Measurements from ENCODE around the gene RNF11. TPM values are rescaled to one million over a fixed set of nuclear protein-coding genes. Genes with fewer than 3 reads are reported as not detected.
A peak's percentile ranks its signal among the peaks of the same experiment; 100 is the strongest.

RNF11 gene
- polyA plus RNA-seq (ENCODE audit: low read depth in 6 of 6): 10 to 100 TPM in 2 of 6 donors, 1 to 10 TPM in 4; 5.4 to 14.3 (median 8.3) TPM

- Mint-ChIP-seq H3K27me3 (no peaks in the 10 kb centered on the region), H3K4me3 (peak within 1 kb of the TSS in 7 of 8 donors; percentile 90 to 97 (median 95)), H3K4me1 (peaks cover 23 to 31% (median 31%) of the 10 kb centered on the region in 3 donors), H3K36me3 (no peaks in the 10 kb centered on the region), H3K27ac (peak within 1 kb of the TSS in 5 of 6 donors; percentile 97 to 99 (median 98)), H3K9me3 (no peaks in the 10 kb centered on the region)
- ATAC-seq (ENCODE audit: low read depth in 2 of 2) (peak; percentile 74 to 75), DNase-seq (peak; percentile 91)
These were observed at the start of gene RNF11 for GRCh38 chr1:51235673-51236530. RNF11 (plus strand) TSS chr1:51236273; CDS start chr1:51236757, 484 bp downstream.

DNA sequence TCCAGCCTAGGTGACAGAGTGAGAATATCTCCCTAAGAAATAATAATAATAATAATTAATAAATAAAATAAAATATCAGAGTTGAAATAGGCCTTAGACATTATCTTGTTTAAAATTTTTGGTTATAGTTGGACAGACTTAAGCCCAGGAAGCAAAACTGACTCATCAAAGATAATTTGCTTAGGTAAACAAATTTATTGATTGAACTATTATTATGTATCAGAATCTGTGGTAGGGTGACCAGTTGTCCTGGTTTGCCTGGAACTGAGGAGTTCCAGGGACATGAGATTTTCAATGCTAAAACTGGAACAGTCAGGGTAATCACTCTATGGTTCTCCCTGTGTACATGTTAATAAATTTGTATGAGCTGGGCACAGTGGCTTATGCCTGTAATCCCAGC lies 47.8 kb upstream of the RNF11 start:
- no peak for DNase-seq

GRCh38 chr1:51189421-51190073 lies 46.5 kb upstream of the RNF11 start:
- no peak for ATAC-seq (ENCODE audit: low read depth in 2 of 2)
- Mint-ChIP-seq H3K4me1 (no peaks in the 10 kb centered on the region), H3K27me3 (no peaks in the 10 kb centered on the region), H3K9me3 (no peaks in the 10 kb centered on the region), H3K36me3 (no peaks in the 10 kb centered on the region), H3K27ac (no peak overlapping the region), H3K4me3 (no peak overlapping the region)
- DNase-seq: peak; percentile 44

More for the DNA sequence above, 47.8 kb upstream of the RNF11 start:
- no peak overlapping the region for H3K27ac Mint-ChIP-seq
- ATAC-seq (ENCODE audit: low read depth in 2 of 2): no peak
- no peaks in the 10 kb centered on the region for H3K36me3 Mint-ChIP-seq
- no peaks in the 10 kb centered on the region for H3K4me1 Mint-ChIP-seq
- H3K9me3 Mint-ChIP-seq: no peaks in the 10 kb centered on the region
- H3K27me3 Mint-ChIP-seq: peaks cover 0 to 9% (median 0%) of the 10 kb centered on the region in 3 donors
- no peak overlapping the region for H3K4me3 Mint-ChIP-seq

DNA sequence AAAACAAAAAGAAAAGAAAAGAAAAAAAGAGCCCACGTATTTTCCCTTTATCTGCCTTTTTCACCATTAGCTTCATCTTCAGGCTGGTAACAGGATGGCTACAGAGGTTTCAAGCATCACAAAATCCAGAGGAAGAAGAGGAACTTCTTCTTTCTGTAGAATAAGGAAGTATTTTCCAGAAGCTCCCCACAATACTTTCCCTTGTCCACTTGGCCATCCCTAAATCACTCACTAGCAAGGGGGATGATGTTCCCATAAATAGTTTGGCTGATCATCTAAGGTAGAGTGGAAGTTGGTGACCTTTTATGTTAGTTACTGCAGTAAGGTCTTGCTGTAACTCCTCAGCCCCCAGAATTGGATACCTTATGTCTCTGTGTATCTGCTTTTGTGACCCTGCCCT lies 45.1 kb upstream of the RNF11 start:
- Mint-ChIP-seq H3K27me3 (peaks cover 0 to 2% (median under 1%) of the 10 kb centered on the region in 3 donors), H3K4me1 (no peaks in the 10 kb centered on the region), H3K9me3 (no peaks in the 10 kb centered on the region), H3K36me3 (no peaks in the 10 kb centered on the region), H3K4me3 (no peak overlapping the region), H3K27ac (no peak overlapping the region)
- no peak for ATAC-seq (ENCODE audit: low read depth in 2 of 2)
- DNase-seq: no peak

- peak in 1 of 2 donors; percentile 44 for ATAC-seq (ENCODE audit: low read depth in 2 of 2)
- DNase-seq: peak; percentile 24
- Mint-ChIP-seq H3K27ac (no peak overlapping the region), H3K4me3 (no peak overlapping the region), H3K27me3 (peaks cover 0 to 8% (median 4%) of the 10 kb centered on the region in 3 donors), H3K4me1 (no peaks in the 10 kb centered on the region), H3K9me3 (no peaks in the 10 kb centered on the region), H3K36me3 (no peaks in the 10 kb centered on the region)
These were observed 43.7 kb upstream of the RNF11 start for GRCh38 chr1:51192213-51192843.

DNA sequence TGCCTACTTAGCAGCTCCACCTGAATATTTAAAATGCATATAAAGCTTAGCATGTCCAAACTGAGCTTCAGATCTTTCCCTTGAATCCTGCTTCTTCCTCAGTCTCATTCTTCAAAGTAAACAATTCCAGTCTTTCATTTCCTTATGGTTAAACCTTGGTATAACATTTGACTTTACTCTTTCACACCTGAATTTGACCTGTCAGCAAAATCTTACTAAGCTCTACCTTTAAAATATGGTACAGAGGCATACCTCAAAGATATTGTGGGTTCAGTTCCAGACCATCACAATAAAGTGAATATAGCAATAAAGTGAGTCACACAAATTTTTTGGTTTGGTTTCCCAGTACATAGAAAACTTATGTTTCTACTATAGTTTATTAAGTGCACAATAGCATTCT lies 42.5 kb upstream of the RNF11 start:
- H3K4me1 Mint-ChIP-seq: no peaks in the 10 kb centered on the region
- H3K27me3 Mint-ChIP-seq: peaks cover 0 to 8% (median 4%) of the 10 kb centered on the region in 3 donors
- no peaks in the 10 kb centered on the region for H3K36me3 Mint-ChIP-seq
- no peak for DNase-seq
- no peak overlapping the region for H3K27ac Mint-ChIP-seq
- no peaks in the 10 kb centered on the region for H3K9me3 Mint-ChIP-seq
- ATAC-seq (ENCODE audit: low read depth in 2 of 2): no peak
- H3K4me3 Mint-ChIP-seq: no peak overlapping the region

DNA sequence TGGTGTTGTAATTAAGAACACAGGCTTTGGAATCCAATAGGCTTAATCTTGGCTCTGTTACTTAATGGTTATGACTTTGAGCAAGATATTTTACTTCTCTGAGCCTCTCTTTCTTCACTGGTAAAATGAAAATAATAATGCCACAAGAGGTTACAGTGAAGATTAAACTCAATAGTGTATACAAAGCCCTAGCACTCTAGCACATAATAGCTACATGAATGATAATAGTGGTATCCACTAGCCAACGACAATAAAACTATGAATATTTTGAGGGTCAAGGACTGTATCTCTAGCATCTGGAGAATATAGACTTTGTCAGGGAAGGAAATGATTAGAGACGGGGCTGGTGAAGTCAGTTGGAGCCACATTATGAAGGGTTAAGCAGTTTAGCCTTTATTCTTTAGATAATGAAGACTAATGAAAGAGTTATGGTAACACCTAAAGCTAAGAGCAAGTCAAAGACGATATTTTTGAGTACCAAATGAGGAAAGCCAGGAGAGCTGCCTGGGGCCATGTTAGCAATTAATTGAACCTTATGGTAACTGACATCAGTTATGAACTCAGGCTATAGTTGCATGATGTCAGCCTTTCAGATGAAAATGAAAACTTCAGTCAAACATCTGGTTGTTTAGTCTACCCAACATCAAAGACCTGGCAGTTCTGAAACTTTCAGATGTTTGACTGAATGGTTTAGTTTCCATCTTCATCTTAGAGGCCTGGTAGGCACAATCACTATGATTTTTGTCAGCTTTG lies 32.8 kb upstream of the RNF11 start:
- ATAC-seq (ENCODE audit: low read depth in 2 of 2) (no peak), DNase-seq (no peak)
- Mint-ChIP-seq H3K4me1 (no peaks in the 10 kb centered on the region), H3K9me3 (no peaks in the 10 kb centered on the region), H3K27me3 (no peaks in the 10 kb centered on the region), H3K36me3 (no peaks in the 10 kb centered on the region), H3K4me3 (no peak overlapping the region), H3K27ac (peak overlapping the region in 1 of 6 donors; percentile 2)

GRCh38 chr1:51203874-51204245 lies 32.2 kb upstream of the RNF11 start:
- no peak for ATAC-seq (ENCODE audit: low read depth in 2 of 2)
- Mint-ChIP-seq H3K9me3 (no peaks in the 10 kb centered on the region), H3K27me3 (no peaks in the 10 kb centered on the region), H3K4me3 (no peak overlapping the region), H3K4me1 (no peaks in the 10 kb centered on the region), H3K36me3 (no peaks in the 10 kb centered on the region), H3K27ac (no peak overlapping the region)
- DNase-seq: no peak

- DNase-seq: no peak
- Mint-ChIP-seq H3K9me3 (no peaks in the 10 kb centered on the region), H3K4me3 (no peak overlapping the region), H3K4me1 (no peaks in the 10 kb centered on the region), H3K27ac (peak overlapping the region in 1 of 6 donors; percentile 31), H3K36me3 (no peaks in the 10 kb centered on the region), H3K27me3 (no peaks in the 10 kb centered on the region)
- no peak for ATAC-seq (ENCODE audit: low read depth in 2 of 2)
These were observed 26.0 kb upstream of the RNF11 start for GRCh38 chr1:51210055-51210454.

DNA sequence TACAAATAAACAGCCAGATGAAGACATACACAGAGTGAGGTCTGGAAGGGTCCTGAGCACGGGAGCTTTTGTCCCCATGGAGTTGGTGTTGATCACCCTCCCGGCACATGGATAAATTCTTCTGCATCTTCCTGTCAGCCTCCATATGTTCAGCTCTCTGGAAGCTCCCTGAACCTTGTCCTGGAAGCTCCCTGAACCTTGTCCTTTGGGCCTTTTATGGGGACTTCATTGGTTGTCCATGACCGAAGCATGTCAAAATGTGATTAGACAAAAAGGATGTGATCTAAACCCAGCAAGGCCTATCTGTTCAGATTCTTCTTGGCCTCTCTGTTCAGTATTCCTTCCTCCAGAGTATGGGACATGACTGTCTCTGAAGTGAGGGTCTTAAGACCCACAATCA lies 25.4 kb upstream of the RNF11 start:
- no peak overlapping the region for H3K27ac Mint-ChIP-seq
- no peak overlapping the region for H3K4me3 Mint-ChIP-seq
- ATAC-seq (ENCODE audit: low read depth in 2 of 2) (no peak), DNase-seq (no peak)
- H3K4me1 Mint-ChIP-seq: no peaks in the 10 kb centered on the region
- no peaks in the 10 kb centered on the region for H3K9me3 Mint-ChIP-seq
- H3K36me3 Mint-ChIP-seq: no peaks in the 10 kb centered on the region
- no peaks in the 10 kb centered on the region for H3K27me3 Mint-ChIP-seq

- Mint-ChIP-seq H3K27me3 (no peaks in the 10 kb centered on the region), H3K36me3 (no peaks in the 10 kb centered on the region), H3K4me1 (no peaks in the 10 kb centered on the region), H3K4me3 (no peak overlapping the region), H3K9me3 (no peaks in the 10 kb centered on the region), H3K27ac (no peak overlapping the region)
- ATAC-seq (ENCODE audit: low read depth in 2 of 2) (no peak), DNase-seq (no peak)
These were observed 21.4 kb upstream of the RNF11 start for GRCh38 chr1:51214615-51215131.

DNA sequence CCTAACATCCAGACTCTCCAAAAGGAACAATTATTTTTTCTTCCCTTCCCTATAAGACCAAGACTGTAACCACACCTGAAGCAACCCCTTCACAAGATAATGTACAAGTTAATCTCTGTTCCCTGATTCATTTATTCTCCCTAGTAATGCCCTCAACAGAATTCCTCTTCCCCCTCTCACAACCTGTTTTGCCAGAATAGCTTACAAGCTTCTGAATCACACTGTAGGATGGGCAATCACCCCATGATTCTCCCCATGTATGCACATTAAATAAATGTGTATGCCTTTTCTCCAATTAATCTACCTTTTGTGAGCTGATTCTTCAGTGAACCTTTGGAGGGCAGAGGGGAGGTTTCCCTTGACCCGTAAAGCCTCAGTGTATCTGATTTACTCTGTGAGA lies 20.9 kb upstream of the RNF11 start:
- no peaks in the 10 kb centered on the region for H3K27me3 Mint-ChIP-seq
- ATAC-seq (ENCODE audit: low read depth in 2 of 2) (no peak), DNase-seq (no peak)
- no peaks in the 10 kb centered on the region for H3K4me1 Mint-ChIP-seq
- H3K9me3 Mint-ChIP-seq: no peaks in the 10 kb centered on the region
- H3K27ac Mint-ChIP-seq: peak overlapping the region in 1 of 6 donors; percentile 33
- H3K4me3 Mint-ChIP-seq: no peak overlapping the region
- no peaks in the 10 kb centered on the region for H3K36me3 Mint-ChIP-seq

DNA sequence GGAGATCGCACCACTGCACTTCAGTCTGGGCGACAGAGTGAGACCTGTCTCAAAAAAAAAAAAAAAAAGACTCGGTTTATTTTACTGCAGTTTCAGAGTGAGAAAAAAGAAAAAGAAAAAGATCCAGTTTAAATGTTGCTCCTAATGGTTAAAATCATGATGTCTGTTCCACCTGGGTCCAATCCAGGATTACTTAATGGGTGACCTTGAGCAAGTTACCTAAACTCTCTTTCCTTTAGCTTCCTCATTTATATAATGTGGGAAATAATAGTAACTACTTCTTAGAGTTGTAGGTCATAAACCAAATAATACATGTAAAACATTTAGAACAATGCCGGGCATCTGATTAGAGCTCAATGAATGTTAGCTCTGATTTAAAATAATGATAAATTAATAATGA lies 19.4 kb upstream of the RNF11 start:
- H3K4me3 Mint-ChIP-seq: no peak overlapping the region
- DNase-seq (no peak), ATAC-seq (ENCODE audit: low read depth in 2 of 2) (no peak)
- H3K9me3 Mint-ChIP-seq: no peaks in the 10 kb centered on the region
- H3K36me3 Mint-ChIP-seq: no peaks in the 10 kb centered on the region
- no peak overlapping the region for H3K27ac Mint-ChIP-seq
- H3K4me1 Mint-ChIP-seq: no peaks in the 10 kb centered on the region
- H3K27me3 Mint-ChIP-seq: no peaks in the 10 kb centered on the region

Measured in naive B cell (primary cell).